ENCODE results near the gene NBL1.

The NBL1 gene

DNA sequence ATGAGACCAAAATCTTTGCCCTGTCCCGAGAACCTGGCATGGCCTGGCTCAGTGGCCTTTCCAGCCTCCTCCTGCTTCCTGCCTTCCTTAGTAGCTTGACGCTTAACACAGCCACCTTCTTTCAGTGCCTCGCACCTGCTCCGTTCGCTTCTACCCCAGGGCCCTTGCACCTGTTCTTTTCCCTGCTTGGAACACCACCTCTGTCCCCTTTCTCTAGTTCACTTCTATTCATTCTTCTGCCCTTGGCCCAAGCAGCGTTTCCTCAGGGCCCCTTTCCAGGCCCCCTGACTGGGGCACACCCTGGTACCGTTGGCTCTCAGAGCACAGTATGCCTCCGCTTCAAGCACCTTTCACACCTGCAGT is 11.6 kb downstream of the NBL1 start:
- no peak overlapping the region for H3K4me3 ChIP-seq (ENCODE audit: insufficient read length, low read depth)
- no peaks in the 10 kb centered on the region for H3K9me3 ChIP-seq (ENCODE audit: insufficient read depth, low read length)
- no peak overlapping the region for H3K9ac ChIP-seq (ENCODE audit: insufficient read length, low read depth)
- DNase-seq (ENCODE audit: low read depth, low spot score): no peak
- H3K27me3 ChIP-seq (ENCODE audit: insufficient read depth, insufficient read length): no peaks in the 10 kb centered on the region
- TF ChIP-seq SUZ12 (IDR thresholded peaks at IDR 0.05; ENCODE audit: extremely low read depth, insufficient read depth, insufficient read length) (no peak), YY1 (IDR thresholded peaks at IDR 0.05; ENCODE audit: insufficient read depth, insufficient read length) (no peak), ZNF274 (IDR thresholded peaks at IDR 0.05; ENCODE audit: low read depth, low read length) (no peak)
- peaks cover 10% of the 10 kb centered on the region for H3K4me1 ChIP-seq (ENCODE audit: insufficient read depth, insufficient read length)
- H3K36me3 ChIP-seq (ENCODE audit: insufficient read depth, insufficient read length, low read length): peaks cover 8% of the 10 kb centered on the region

DNA sequence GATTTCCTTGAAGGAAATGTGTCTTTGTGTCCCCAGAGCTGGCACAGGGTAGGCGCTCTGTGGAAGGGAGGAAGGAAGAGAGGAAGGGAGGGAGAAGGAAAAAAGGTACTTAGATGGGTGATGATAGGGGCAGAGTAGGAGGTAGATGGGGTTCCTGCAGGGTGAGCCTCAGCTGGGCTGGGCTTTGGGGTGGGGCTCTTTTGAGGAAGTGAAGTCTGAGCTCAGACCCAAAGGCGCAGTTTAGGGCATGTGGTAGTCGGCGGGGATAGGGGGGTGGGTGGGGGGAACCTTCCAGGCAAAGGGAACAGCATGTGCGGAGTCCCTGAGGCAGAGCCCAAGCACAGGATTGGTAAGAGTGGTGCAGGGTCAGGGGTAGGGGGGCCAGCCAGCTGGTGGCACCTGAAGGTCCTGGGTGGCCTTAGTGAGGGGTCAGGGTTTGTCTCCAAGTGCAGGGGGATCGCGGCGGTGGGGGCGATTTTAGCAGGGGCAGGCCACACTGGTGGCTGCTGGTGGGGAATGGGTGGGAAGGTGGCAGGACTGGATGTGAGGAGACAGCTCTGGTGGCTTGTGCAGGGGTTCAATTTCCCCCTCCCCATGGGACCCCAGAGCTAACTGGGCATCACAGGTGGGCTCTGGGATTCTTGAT is 12.1 kb downstream of the NBL1 start:
- TF ChIP-seq YY1 (IDR thresholded peaks at IDR 0.05; ENCODE audit: insufficient read depth, insufficient read length) (no peak), ZNF274 (IDR thresholded peaks at IDR 0.05; ENCODE audit: low read depth, low read length) (no peak), SUZ12 (IDR thresholded peaks at IDR 0.05; ENCODE audit: extremely low read depth, insufficient read depth, insufficient read length) (no peak)
- Histone ChIP-seq H3K9me3 (ENCODE audit: insufficient read depth, low read length) (no peaks in the 10 kb centered on the region), H3K9ac (ENCODE audit: insufficient read length, low read depth) (no peak overlapping the region), H3K4me1 (ENCODE audit: insufficient read depth, insufficient read length) (peaks cover 7% of the 10 kb centered on the region), H3K4me3 (ENCODE audit: insufficient read length, low read depth) (no peak overlapping the region), H3K36me3 (ENCODE audit: insufficient read depth, insufficient read length, low read length) (peaks cover 8% of the 10 kb centered on the region), H3K27me3 (ENCODE audit: insufficient read depth, insufficient read length) (no peaks in the 10 kb centered on the region)
- no peak for DNase-seq (ENCODE audit: low read depth, low spot score)

DNA sequence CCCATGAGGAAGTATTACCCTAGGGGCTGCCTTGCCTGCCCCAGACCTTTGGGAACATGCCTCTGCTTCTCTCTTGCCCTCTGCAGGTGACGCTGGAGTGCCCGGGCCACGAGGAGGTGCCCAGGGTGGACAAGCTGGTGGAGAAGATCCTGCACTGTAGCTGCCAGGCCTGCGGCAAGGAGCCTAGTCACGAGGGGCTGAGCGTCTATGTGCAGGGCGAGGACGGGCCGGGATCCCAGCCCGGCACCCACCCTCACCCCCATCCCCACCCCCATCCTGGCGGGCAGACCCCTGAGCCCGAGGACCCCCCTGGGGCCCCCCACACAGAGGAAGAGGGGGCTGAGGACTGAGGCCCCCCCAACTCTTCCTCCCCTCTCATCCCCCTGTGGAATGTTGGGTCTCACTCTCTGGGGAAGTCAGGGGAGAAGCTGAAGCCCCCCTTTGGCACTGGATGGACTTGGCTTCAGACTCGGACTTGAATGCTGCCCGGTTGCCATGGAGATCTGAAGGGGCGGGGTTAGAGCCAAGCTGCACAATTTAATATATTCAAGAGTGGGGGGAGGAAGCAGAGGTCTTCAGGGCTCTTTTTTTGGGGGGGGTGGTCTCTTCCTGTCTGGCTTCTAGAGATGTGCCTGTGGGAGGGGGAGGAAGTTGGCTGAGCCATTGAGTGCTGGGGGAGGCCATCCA is 12.8 kb downstream of the NBL1 start:
- Histone ChIP-seq H3K9ac (ENCODE audit: insufficient read length, low read depth) (no peak overlapping the region), H3K36me3 (ENCODE audit: insufficient read depth, insufficient read length, low read length) (peaks cover 8% of the 10 kb centered on the region), H3K9me3 (ENCODE audit: insufficient read depth, low read length) (no peaks in the 10 kb centered on the region), H3K4me1 (ENCODE audit: insufficient read depth, insufficient read length) (peaks cover 7% of the 10 kb centered on the region), H3K4me3 (ENCODE audit: insufficient read length, low read depth) (no peak overlapping the region), H3K27me3 (ENCODE audit: insufficient read depth, insufficient read length) (no peaks in the 10 kb centered on the region)
- TF ChIP-seq ZNF274 (IDR thresholded peaks at IDR 0.05; ENCODE audit: low read depth, low read length) (no peak), YY1 (IDR thresholded peaks at IDR 0.05; ENCODE audit: insufficient read depth, insufficient read length) (no peak), SUZ12 (IDR thresholded peaks at IDR 0.05; ENCODE audit: extremely low read depth, insufficient read depth, insufficient read length) (no peak)
- no peak for DNase-seq (ENCODE audit: low read depth, low spot score)

DNA sequence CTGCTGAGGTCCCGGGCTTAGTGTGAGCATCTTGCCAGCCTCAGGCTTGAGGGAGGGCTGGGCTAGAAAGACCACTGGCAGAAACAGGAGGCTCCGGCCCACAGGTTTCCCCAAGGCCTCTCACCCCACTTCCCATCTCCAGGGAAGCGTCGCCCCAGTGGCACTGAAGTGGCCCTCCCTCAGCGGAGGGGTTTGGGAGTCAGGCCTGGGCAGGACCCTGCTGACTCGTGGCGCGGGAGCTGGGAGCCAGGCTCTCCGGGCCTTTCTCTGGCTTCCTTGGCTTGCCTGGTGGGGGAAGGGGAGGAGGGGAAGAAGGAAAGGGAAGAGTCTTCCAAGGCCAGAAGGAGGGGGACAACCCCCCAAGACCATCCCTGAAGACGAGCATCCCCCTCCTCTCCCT is 13.4 kb downstream of the NBL1 start:
- TF ChIP-seq SUZ12 (IDR thresholded peaks at IDR 0.05; ENCODE audit: extremely low read depth, insufficient read depth, insufficient read length): no peak
- TF ChIP-seq ZNF274 (IDR thresholded peaks at IDR 0.05; ENCODE audit: low read depth, low read length): no peak
- Histone ChIP-seq H3K36me3 (ENCODE audit: insufficient read depth, insufficient read length, low read length) (peaks cover 8% of the 10 kb centered on the region), H3K9ac (ENCODE audit: insufficient read length, low read depth) (no peak overlapping the region), H3K4me1 (ENCODE audit: insufficient read depth, insufficient read length) (peaks cover 7% of the 10 kb centered on the region), H3K4me3 (ENCODE audit: insufficient read length, low read depth) (no peak overlapping the region), H3K27me3 (ENCODE audit: insufficient read depth, insufficient read length) (no peaks in the 10 kb centered on the region), H3K9me3 (ENCODE audit: insufficient read depth, low read length) (no peaks in the 10 kb centered on the region)
- no peak for DNase-seq (ENCODE audit: low read depth, low spot score)

DNA sequence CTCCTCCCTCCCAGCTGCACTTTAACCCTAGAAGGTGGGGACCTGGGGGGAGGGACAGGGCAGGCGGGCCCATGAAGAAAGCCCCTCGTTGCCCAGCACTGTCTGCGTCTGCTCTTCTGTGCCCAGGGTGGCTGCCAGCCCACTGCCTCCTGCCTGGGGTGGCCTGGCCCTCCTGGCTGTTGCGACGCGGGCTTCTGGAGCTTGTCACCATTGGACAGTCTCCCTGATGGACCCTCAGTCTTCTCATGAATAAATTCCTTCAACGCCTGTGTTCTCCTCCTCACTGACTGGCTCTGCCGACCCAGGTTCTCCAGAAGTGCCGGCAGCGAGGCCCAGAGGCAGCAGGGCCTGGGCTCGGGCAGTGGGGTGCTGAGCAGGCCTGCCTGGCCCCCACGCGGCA is 14.1 kb downstream of the NBL1 start:
- TF ChIP-seq ZNF274 (IDR thresholded peaks at IDR 0.05; ENCODE audit: low read depth, low read length) (no peak), YY1 (IDR thresholded peaks at IDR 0.05; ENCODE audit: insufficient read depth, insufficient read length) (no peak), SUZ12 (IDR thresholded peaks at IDR 0.05; ENCODE audit: extremely low read depth, insufficient read depth, insufficient read length) (no peak)
- H3K4me3 ChIP-seq (ENCODE audit: insufficient read length, low read depth): no peak overlapping the region
- H3K27me3 ChIP-seq (ENCODE audit: insufficient read depth, insufficient read length): no peaks in the 10 kb centered on the region
- no peaks in the 10 kb centered on the region for H3K9me3 ChIP-seq (ENCODE audit: insufficient read depth, low read length)
- no peak for DNase-seq (ENCODE audit: low read depth, low spot score)
- peaks cover 8% of the 10 kb centered on the region for H3K36me3 ChIP-seq (ENCODE audit: insufficient read depth, insufficient read length, low read length)
- H3K9ac ChIP-seq (ENCODE audit: insufficient read length, low read depth): no peak overlapping the region
- peaks cover 7% of the 10 kb centered on the region for H3K4me1 ChIP-seq (ENCODE audit: insufficient read depth, insufficient read length)

DNA sequence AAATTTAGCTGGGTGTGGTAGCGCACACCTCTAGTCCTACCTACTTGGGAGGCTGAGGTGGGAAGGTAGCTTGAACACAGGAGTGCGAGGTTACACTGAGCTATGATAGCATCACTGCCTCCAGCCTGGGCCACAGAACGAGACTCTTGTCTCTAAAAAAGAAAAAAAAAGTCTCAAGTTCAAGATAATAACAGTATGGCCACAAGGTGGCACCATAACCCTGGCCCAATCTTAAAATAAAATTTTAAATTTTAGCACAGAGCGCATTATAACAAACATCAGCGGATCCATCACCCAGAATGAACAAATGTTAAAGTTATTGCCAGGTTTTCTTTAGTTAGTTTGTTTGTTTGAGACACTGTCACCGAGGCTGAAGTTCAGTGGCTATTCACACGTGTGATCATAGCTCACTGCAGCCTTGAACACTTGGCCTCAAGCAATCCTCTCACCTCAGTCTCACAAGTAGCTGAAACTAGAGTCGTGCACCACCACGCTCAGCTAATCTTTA is 17.7 kb downstream of the NBL1 start:
- Histone ChIP-seq H3K4me1 (ENCODE audit: insufficient read depth, insufficient read length) (peaks cover 7% of the 10 kb centered on the region), H3K9ac (ENCODE audit: insufficient read length, low read depth) (no peak overlapping the region), H3K36me3 (ENCODE audit: insufficient read depth, insufficient read length, low read length) (no peaks in the 10 kb centered on the region), H3K9me3 (ENCODE audit: insufficient read depth, low read length) (no peaks in the 10 kb centered on the region), H3K4me3 (ENCODE audit: insufficient read length, low read depth) (no peak overlapping the region), H3K27me3 (ENCODE audit: insufficient read depth, insufficient read length) (peaks cover 23% of the 10 kb centered on the region)
- DNase-seq (ENCODE audit: low read depth, low spot score): no peak
- TF ChIP-seq YY1 (IDR thresholded peaks at IDR 0.05; ENCODE audit: insufficient read depth, insufficient read length) (no peak), ZNF274 (IDR thresholded peaks at IDR 0.05; ENCODE audit: low read depth, low read length) (no peak), SUZ12 (IDR thresholded peaks at IDR 0.05; ENCODE audit: extremely low read depth, insufficient read depth, insufficient read length) (no peak)

DNA sequence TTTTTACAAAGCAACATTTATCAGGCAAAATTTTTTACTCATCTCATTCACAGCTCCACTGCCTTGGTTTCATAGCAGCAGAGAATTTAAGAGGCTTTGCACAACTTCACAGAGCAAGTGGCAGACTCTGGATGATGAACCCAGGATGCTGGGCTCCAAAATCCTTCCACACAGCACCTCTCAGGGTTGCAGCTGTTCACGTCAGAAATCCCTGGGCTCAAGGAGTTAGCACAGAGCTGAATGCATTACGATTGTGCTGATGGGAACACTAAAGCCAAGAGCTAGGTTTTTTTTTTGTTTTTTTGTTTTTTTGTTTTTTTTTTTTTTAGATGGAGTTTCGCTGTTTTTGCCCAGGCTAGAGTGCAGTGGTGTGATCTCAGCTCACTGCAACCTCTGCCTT is 18.2 kb downstream of the NBL1 start:
- Histone ChIP-seq H3K36me3 (ENCODE audit: insufficient read depth, insufficient read length, low read length) (no peaks in the 10 kb centered on the region), H3K27me3 (ENCODE audit: insufficient read depth, insufficient read length) (peaks cover 23% of the 10 kb centered on the region), H3K9me3 (ENCODE audit: insufficient read depth, low read length) (no peaks in the 10 kb centered on the region), H3K4me1 (ENCODE audit: insufficient read depth, insufficient read length) (peaks cover 7% of the 10 kb centered on the region), H3K9ac (ENCODE audit: insufficient read length, low read depth) (no peak overlapping the region), H3K4me3 (ENCODE audit: insufficient read length, low read depth) (no peak overlapping the region)
- TF ChIP-seq SUZ12 (IDR thresholded peaks at IDR 0.05; ENCODE audit: extremely low read depth, insufficient read depth, insufficient read length) (no peak), ZNF274 (IDR thresholded peaks at IDR 0.05; ENCODE audit: low read depth, low read length) (no peak), YY1 (IDR thresholded peaks at IDR 0.05; ENCODE audit: insufficient read depth, insufficient read length) (no peak)
- DNase-seq (ENCODE audit: low read depth, low spot score): no peak

Data from NT2/D1 (cell line).